Liver (tissue), 3 donors: ENCODE data around the gene LIMA1.

Source experiments
- ATF3 ChIP-seq: IDR thresholded peaks from 2 replicates; pipeline ENCODE4 v1.6.1; 2016; ENCODE audit warnings: antibody characterized with exemption
- CTCF ChIP-seq: fragments of 150-350 bp; IDR thresholded peaks from 2 replicates; pipeline ENCODE4 v1.5.1; 2017; ENCODE audit warnings: improper control_type of control experiment, low read depth, low read length; ENCODE audit not compliant: missing input control
- GABPA ChIP-seq, 2 donors: IDR thresholded peaks in 1 of 2; conservative IDR thresholded peaks in 1 of 2; 2 replicates each; pipeline ENCODE4 v1.6.1; 2016; ENCODE audit warnings: antibody characterized with exemption in 2 of 2, mild to moderate bottlenecking in 1 of 2, moderate library complexity in 1 of 2
- JUND ChIP-seq, 2 donors: IDR thresholded peaks; 2 replicates each; pipeline ENCODE4 v1.6.1; 2016; ENCODE audit warnings: antibody characterized with exemption in 2 of 2
- NR2F2 ChIP-seq: IDR thresholded peaks from 2 replicates; pipeline ENCODE4 v1.6.1; 2016; ENCODE audit warnings: antibody characterized with exemption
- RAD21 ChIP-seq, 2 donors: IDR thresholded peaks; 2 replicates each; pipeline ENCODE4 v1.6.1; 2016; ENCODE audit warnings: antibody characterized with exemption in 2 of 2, mild to moderate bottlenecking in 2 of 2
- REST ChIP-seq: IDR thresholded peaks from 2 replicates; pipeline ENCODE4 v1.6.1; 2016; ENCODE audit warnings: antibody characterized with exemption, mild to moderate bottlenecking
- RXRA ChIP-seq, 2 donors: IDR thresholded peaks; 2 replicates each; pipeline ENCODE4 v1.6.1; 2017 to 2018; ENCODE audit warnings: antibody characterized with exemption in 2 of 2, mild to moderate bottlenecking in 1 of 2
- SP1 ChIP-seq: IDR thresholded peaks from 2 replicates; pipeline ENCODE4 v1.6.1; 2018; ENCODE audit warnings: antibody characterized with exemption, mild to moderate bottlenecking
- TAF1 ChIP-seq: conservative IDR thresholded peaks from 2 replicates; pipeline ENCODE4 v1.6.1; 2016; ENCODE audit warnings: antibody characterized with exemption, mild to moderate bottlenecking
- YY1 ChIP-seq: IDR thresholded peaks from 2 replicates; pipeline ENCODE4 v1.6.1; 2016; ENCODE audit warnings: antibody characterized with exemption, mild to moderate bottlenecking
- ZBTB33 ChIP-seq: IDR thresholded peaks from 2 replicates; pipeline ENCODE4 v1.6.1; 2016; ENCODE audit warnings: antibody characterized with exemption
- donor health status: healthy.
- donor health status: healthy.

- TF ChIP-seq CTCF = no peak
- no peak for TF ChIP-seq ATF3
- no peak for TF ChIP-seq RAD21 (IDR thresholded peaks at IDR 0.05)
- no peak for TF ChIP-seq JUND (IDR thresholded peaks at IDR 0.05)
- TF ChIP-seq YY1 = no peak
- no peak for TF ChIP-seq TAF1
- no peak for TF ChIP-seq SP1
- TF ChIP-seq GABPA (IDR thresholded peaks at IDR 0.05 in 1 of 2, conservative IDR thresholded peaks at IDR 0.05 in 1 of 2) = no peak
- no peak for TF ChIP-seq REST
- no peak for TF ChIP-seq ZBTB33
- TF ChIP-seq RXRA (IDR thresholded peaks at IDR 0.05) = no peak
- no peak for TF ChIP-seq NR2F2
Measured at GRCh38 chr12:50203691-50204090, 79.6 kb downstream of the LIMA1 start.
